A673 (cell line): ENCODE results near the gene CLCF1. TPM values are rescaled to one million over a fixed set of nuclear protein-coding genes. Genes with fewer than 3 reads are reported as not detected.

Experiments used
- BruUV-seq: library from RNA; stranded (reverse); fragments of 400-500 nt; replicated peaks from 2 replicates; lab custom pipeline; 2021; lab: Mats Ljungman, UMichigan
- CTCF ChIA-PET: fragments of 300-600 bp; sonication (Branson Sonifier 250); formaldehyde crosslinking; loops from one replicate; lab custom pipeline; 2022; ENCODE audit warnings: antibody characterized with exemption; lab: Charles Lee
- POLR2A ChIA-PET: fragments of 300-600 bp; sonication (Branson Sonifier 250); formaldehyde crosslinking; loops from one replicate; lab custom pipeline; 2022; ENCODE audit warnings: antibody characterized with exemption; ENCODE audit not compliant: low non-redundant PET; lab: Charles Lee
- DNase-seq: peaks from one replicate; pipeline ENCODE4 v3.0.0-alpha.2; 2015; ENCODE audit warnings: low spot score
- H3K27ac ChIP-seq: fragments of 200-600 bp; sonication (generic); 2 replicates; pipeline ENCODE4 v1.5.1; 2016; ENCODE audit warnings: mixed run types, low read depth, mild to moderate bottlenecking, mixed read lengths, antibody characterized with exemption, low read length; ENCODE audit not compliant: poor library complexity, severe bottlenecking
- H3K27me3 ChIP-seq: fragments of 200-600 bp; sonication (generic); replicated peaks from 2 replicates; pipeline ENCODE4 v1.6.1; 2017; ENCODE audit warnings: mixed run types, low read depth, mild to moderate bottlenecking, mixed read lengths, antibody characterized with exemption, low read length; ENCODE audit not compliant: insufficient read depth, poor library complexity
- H3K36me3 ChIP-seq: fragments of 200-600 bp; sonication (generic); 2 replicates; pipeline ENCODE4 v1.6.1; 2016; ENCODE audit warnings: mixed run types, mild to moderate bottlenecking, mixed read lengths, antibody characterized with exemption, low read length; ENCODE audit not compliant: insufficient read depth, poor library complexity, severe bottlenecking
- H3K4me1 ChIP-seq: fragments of 200-600 bp; sonication (generic); 2 replicates; pipeline ENCODE4 v1.6.1; 2017; ENCODE audit warnings: mixed run types, mild to moderate bottlenecking, mixed read lengths, antibody characterized with exemption, low read length; ENCODE audit not compliant: insufficient read depth, poor library complexity, severe bottlenecking
- H3K4me3 ChIP-seq: fragments of 200-600 bp; sonication (generic); 2 replicates; pipeline ENCODE4 v1.5.1; 2016; ENCODE audit warnings: low read depth, mixed run types, mild to moderate bottlenecking, mixed read lengths, low read length; ENCODE audit not compliant: poor library complexity, severe bottlenecking
- H3K9me3 ChIP-seq: fragments of 200-600 bp; sonication (generic); 2 replicates; pipeline ENCODE4 v1.6.1; 2016; ENCODE audit warnings: mixed run types, low read depth, mild to moderate bottlenecking, mixed read lengths, antibody characterized with exemption, low read length; ENCODE audit not compliant: poor library complexity, severe bottlenecking
- CTCF ChIP-seq: fragments of 300-800, 200-600 bp; sonication (generic); conservative IDR thresholded peaks from 2 replicates; pipeline ENCODE4 v1.5.1; 2017; ENCODE audit warnings: low read depth, mild to moderate bottlenecking, antibody characterized with exemption, low read length, moderate library complexity, mixed read lengths
- EZH2 ChIP-seq: fragments of 200-600 bp; sonication (generic); IDR thresholded peaks from 2 replicates; pipeline ENCODE4 v1.6.1; 2017; ENCODE audit warnings: borderline replicate concordance, low read depth, mild to moderate bottlenecking, mixed read lengths, antibody characterized with exemption, low read length; ENCODE audit not compliant: poor library complexity, severe bottlenecking
- intact Hi-C: fragments of 100-400 bp; cut with micrococcal nuclease; formaldehyde crosslinking; loops from one replicate; pipeline ENCODE4 v1.10.0; 2022; ENCODE audit not compliant: unreplicated experiment
- total RNA-seq: library from RNA; stranded (reverse); gene quantifications from 2 replicates; pipeline ENCODE4 v1.2.3, GENCODE V29; 2021

CLCF1 gene
- total RNA-seq, 1 experiment from 2014 or later = 0.69 TPM

DNA sequence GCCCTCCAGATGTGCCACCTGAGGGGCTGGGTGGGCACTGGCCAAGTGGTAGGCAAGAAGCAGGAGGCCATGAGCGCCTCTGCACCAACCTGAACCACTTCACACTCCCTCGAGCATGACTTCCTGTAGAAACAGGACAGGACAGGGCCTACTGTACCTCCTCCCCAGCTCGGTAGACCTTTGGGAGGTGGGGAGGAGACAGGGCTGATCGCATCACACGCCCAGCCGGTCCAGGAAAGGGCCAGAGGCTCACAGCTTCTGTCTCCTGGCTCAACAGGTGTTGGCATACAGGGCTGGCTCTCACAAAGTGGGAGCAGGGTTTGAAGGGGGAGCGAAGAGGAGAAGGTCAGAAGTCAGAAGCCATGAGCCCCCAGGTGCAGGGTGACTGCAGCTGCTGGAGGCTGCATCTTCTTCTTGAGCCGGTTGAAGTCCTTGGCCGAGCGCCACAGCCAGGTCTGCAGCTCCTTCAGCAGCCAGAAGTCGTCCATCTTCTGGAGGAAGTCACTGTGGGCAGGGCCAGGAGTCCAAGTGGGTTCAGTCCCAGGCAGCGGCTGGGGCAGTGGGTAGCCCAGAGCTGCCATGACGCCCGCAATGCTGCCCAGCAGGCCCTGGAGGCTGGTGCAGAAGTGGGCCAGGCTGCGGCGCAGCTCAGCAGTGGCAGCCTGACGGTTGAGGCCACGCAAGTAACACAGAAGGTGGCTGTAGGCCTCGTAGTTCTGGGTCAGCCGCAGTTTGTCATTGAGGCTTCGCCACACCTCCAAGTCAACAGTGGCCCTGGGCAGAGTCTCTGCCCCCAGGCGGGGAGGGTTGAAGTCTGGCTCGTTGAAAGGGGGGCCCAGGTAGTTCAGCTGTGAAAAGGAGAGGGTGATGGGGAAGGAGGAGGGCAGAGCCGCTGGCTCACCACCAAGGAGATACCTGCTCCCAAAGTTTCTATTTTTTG is 8.3 kb downstream of the CLCF1 start:
- ChIA-PET CTCF (no interaction called here), POLR2A (no interaction called here)
- no peak overlapping the region for H3K4me3 ChIP-seq
- no peaks in the 10 kb centered on the region for H3K9me3 ChIP-seq
- no TSS peak for BruUV-seq
- no peak overlapping the region for H3K27ac ChIP-seq
- DNase-seq = no peak
- peaks cover 19% of the 10 kb centered on the region for H3K4me1 ChIP-seq
- intact Hi-C loops = no loop called here
- no peaks in the 10 kb centered on the region for H3K27me3 ChIP-seq
- no peaks in the 10 kb centered on the region for H3K36me3 ChIP-seq
- no peak for TF ChIP-seq CTCF
- TF ChIP-seq EZH2 = no peak

DNA sequence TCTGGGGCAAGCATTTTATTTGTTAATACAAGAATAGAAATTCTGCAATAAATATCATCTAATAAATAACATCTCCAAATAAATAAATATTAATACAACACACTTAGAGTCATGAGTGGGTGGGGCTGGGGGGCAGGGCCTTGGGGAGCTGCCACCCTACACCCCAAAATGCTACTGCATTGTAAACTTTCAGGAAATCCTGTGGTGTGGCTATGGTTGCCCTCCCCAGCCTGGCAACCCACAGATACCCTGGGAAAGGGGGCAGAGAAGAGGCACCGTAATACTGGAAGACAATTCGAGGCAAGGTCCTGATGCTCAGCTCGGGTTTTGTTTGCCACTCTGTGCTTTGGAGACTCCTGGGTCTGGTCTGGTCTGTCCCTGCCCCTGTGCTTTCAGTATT is 9.2 kb downstream of the CLCF1 start:
- H3K27me3 ChIP-seq = no peaks in the 10 kb centered on the region
- ChIA-PET CTCF (no interaction called here), POLR2A (no interaction called here)
- H3K9me3 ChIP-seq = no peaks in the 10 kb centered on the region
- no peak overlapping the region for H3K27ac ChIP-seq
- H3K4me3 ChIP-seq = no peak overlapping the region
- H3K36me3 ChIP-seq = no peaks in the 10 kb centered on the region
- DNase-seq = no peak
- intact Hi-C loops = no loop called here
- H3K4me1 ChIP-seq = peaks cover 19% of the 10 kb centered on the region
- BruUV-seq = no TSS peak
- TF ChIP-seq EZH2 (no peak), CTCF (no peak)

- Histone ChIP-seq H3K27ac (no peak overlapping the region), H3K9me3 (no peaks in the 10 kb centered on the region), H3K27me3 (no peaks in the 10 kb centered on the region), H3K4me1 (peaks cover 16% of the 10 kb centered on the region), H3K36me3 (no peaks in the 10 kb centered on the region), H3K4me3 (no peak overlapping the region)
- ChIA-PET POLR2A (no interaction called here), CTCF (interaction anchor here (0.5 to 3.4 kb wide), 3 partner anchors 13 to 44 kb away, joined by 3 to 62 read pairs (median 7); no protein-coding TSS in a partner anchor)
- no peak for DNase-seq
- intact Hi-C loops = loop anchor here (1.0 kb wide), 1 partner anchor 24 kb away; no protein-coding TSS in a partner anchor
- no TSS peak for BruUV-seq
- no peak for TF ChIP-seq EZH2
- TF ChIP-seq CTCF = no peak
Measured at GRCh38 chr11:67357831-67358670, 15.3 kb downstream of the CLCF1 start.
